Body of pancreas (tissue), 4 donors: Measurements from ENCODE around the gene CLEC10A. TPM values are rescaled to one million over a fixed set of nuclear protein-coding genes. Genes with fewer than 3 reads are reported as not detected.

Experiments
- ATAC-seq: fragments of 150-250 bp; one replicate; pipeline ENCODE4 v1.9.1; 2016
- DNase-seq, 4 donors: peaks; one replicate each; pipeline ENCODE4 v3.0.0-alpha.2; 2019
- H3K27ac ChIP-seq, 4 donors: fragments of 200-600 bp; sonication (generic); 1 replicate in 3 of 4; 2 replicates in 1 of 4; pipeline versions ENCODE4 v1.5.1 to v1.6.1; 2016 to 2019; ENCODE audit warnings: mild to moderate bottlenecking in 1 of 4, mixed read lengths in 1 of 4, moderate library complexity in 1 of 4
- H3K27me3 ChIP-seq, 2 donors: fragments of 200-600 bp; sonication (generic); one replicate each; pipeline ENCODE4 v1.6.0; 2016; ENCODE audit warnings: mild to moderate bottlenecking in 1 of 2
- H3K36me3 ChIP-seq, 2 donors: fragments of 200-600 bp; sonication (generic); replicated peaks in 1 of 2; 2 replicates each; pipeline ENCODE4 v1.5.1; 2016; ENCODE audit warnings: low read depth in 2 of 2; ENCODE audit not compliant: insufficient read depth in 1 of 2
- H3K4me1 ChIP-seq: fragments of 200-600 bp; sonication (generic); one replicate; pipeline ENCODE4 v1.6.0; 2016
- H3K4me3 ChIP-seq, 2 donors: fragments of 200-600 bp; sonication (generic); 1 replicate in 1 of 2; 2 replicates in 1 of 2; pipeline ENCODE4 v1.5.1; 2016 to 2019
- H3K9me3 ChIP-seq, 3 donors: fragments of 200-600 bp; sonication (generic); 1 replicate in 2 of 3; 2 replicates in 1 of 3; pipeline ENCODE4 v1.5.1; 2016
- POLR2A ChIP-seq, 3 donors: fragments of 450-650 bp; IDR thresholded peaks; one replicate each; pipeline ENCODE4 v1.6.1; 2016; ENCODE audit warnings: antibody characterized with exemption in 3 of 3, mild to moderate bottlenecking in 2 of 3
- WGBS, 2 donors: methylation state at CpG; one replicate each; pipeline ENCODE4 v1.1.5; 2017; 5-methylcytosine and 5-hydroxymethylcytosine counted together
- intact Hi-C: fragments of 100-400 bp; cut with DNase I; formaldehyde crosslinking; loops from one replicate; pipeline ENCODE4 v1.15.1; 2023
- total RNA-seq, 2 donors: library from RNA; depleted of rRNA; stranded (reverse); fragments of >200 nt; gene quantifications; one replicate each; pipeline ENCODE4 v1.1.0, GENCODE V29; 2016
- TF ChIP-seq, protein P1 (sequence below), 7 experiments: fragments of 450-650 bp in 4 of 7; fragments of 200-600 bp in 3 of 7; sonication (generic) in 3 of 7; IDR thresholded peaks; one replicate each; pipeline ENCODE4 v1.5.1; 2016 to 2019; ENCODE audit warnings: antibody characterized with exemption in 7 of 7

The CLEC10A gene
- total RNA-seq, 2 donors from 2014 or later = 0.33 to 1.0 TPM

DNA sequence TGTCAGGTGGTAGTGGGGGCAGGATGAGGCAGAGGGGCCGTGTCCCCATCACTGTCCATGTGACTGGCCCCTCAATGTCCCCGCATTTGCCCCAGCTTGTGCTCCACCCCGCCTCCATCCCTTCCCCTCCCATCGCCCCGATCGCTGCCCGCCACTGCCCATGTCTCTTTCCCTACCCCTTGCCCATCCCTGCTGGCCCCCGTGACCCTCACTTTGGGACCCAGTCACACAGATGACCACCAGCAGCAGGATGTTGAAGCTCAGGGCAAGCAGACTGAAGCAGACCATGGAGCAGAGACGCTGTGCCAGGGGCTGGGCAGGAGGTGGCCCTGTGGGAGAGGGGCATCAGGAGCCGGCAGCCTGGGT, 28.5 kb upstream of the CLEC10A start:
- WGBS, 2 donors = 75 to 87% methylated on average over 9 to 10 of the region's 10 CpGs
- no peaks in the 10 kb centered on the region for H3K9me3 ChIP-seq
- H3K27ac ChIP-seq = no peak overlapping the region
- no peak for ATAC-seq
- H3K4me3 ChIP-seq = no peak overlapping the region
- intact Hi-C loops = no loop called here
- no peaks in the 10 kb centered on the region for H3K4me1 ChIP-seq
- H3K36me3 ChIP-seq = no peaks in the 10 kb centered on the region
- TF ChIP-seq, protein P1, sequence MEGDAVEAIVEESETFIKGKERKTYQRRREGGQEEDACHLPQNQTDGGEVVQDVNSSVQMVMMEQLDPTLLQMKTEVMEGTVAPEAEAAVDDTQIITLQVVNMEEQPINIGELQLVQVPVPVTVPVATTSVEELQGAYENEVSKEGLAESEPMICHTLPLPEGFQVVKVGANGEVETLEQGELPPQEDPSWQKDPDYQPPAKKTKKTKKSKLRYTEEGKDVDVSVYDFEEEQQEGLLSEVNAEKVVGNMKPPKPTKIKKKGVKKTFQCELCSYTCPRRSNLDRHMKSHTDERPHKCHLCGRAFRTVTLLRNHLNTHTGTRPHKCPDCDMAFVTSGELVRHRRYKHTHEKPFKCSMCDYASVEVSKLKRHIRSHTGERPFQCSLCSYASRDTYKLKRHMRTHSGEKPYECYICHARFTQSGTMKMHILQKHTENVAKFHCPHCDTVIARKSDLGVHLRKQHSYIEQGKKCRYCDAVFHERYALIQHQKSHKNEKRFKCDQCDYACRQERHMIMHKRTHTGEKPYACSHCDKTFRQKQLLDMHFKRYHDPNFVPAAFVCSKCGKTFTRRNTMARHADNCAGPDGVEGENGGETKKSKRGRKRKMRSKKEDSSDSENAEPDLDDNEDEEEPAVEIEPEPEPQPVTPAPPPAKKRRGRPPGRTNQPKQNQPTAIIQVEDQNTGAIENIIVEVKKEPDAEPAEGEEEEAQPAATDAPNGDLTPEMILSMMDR (IDR thresholded peaks at IDR 0.05) = no peak
- TF ChIP-seq POLR2A (IDR thresholded peaks at IDR 0.05) = no peak
- DNase-seq = no peak
- H3K27me3 ChIP-seq = no peaks in the 10 kb centered on the region

DNA sequence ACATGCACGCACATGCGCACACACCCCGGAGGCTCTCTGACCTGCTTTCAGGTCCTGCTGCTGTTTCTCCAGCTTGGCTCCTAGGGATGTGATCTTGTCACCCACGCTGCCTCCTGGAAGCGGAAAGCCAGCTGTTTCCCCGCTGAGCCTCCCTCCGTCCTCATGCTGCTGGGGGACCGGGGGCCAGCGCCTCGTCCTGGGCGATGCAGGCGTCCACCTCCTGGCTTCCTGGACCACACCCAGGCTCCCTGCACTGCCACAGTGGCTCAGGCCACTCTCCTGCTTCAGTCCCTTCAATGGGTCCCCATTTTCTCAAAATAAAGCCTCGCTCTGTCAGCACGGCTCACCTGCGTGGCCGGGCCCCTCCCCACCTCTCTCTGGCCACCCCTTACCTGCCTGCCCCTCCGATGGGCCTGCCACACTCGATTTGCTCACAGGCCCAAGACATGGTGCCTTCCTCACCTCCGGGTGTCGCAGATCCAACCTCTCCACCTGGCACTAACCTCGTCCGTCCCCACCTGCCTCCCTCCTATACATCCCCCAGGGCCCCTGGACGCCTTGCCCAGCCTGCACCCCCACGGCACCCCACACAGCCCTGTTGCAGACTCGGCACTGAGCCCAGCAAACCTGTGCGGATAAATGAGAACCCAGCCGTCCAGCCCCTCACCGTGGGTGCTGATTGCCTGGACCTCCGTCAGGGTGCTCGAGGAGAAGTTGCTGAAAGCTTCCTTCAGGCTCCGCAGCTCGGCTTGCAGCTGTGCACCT, 27.9 kb upstream of the CLEC10A start:
- no peaks in the 10 kb centered on the region for H3K9me3 ChIP-seq
- H3K36me3 ChIP-seq = no peaks in the 10 kb centered on the region
- WGBS, 2 donors = 68% methylated on average over 26 to 31 of the region's 32 CpGs
- H3K4me1 ChIP-seq = no peaks in the 10 kb centered on the region
- intact Hi-C loops = no loop called here
- DNase-seq (no peak), ATAC-seq (no peak)
- no peaks in the 10 kb centered on the region for H3K27me3 ChIP-seq
- no peak overlapping the region for H3K27ac ChIP-seq
- TF ChIP-seq POLR2A (IDR thresholded peaks at IDR 0.05) = no peak
- TF ChIP-seq, protein P1 (IDR thresholded peaks at IDR 0.05) = no peak
- H3K4me3 ChIP-seq = no peak overlapping the region

DNA sequence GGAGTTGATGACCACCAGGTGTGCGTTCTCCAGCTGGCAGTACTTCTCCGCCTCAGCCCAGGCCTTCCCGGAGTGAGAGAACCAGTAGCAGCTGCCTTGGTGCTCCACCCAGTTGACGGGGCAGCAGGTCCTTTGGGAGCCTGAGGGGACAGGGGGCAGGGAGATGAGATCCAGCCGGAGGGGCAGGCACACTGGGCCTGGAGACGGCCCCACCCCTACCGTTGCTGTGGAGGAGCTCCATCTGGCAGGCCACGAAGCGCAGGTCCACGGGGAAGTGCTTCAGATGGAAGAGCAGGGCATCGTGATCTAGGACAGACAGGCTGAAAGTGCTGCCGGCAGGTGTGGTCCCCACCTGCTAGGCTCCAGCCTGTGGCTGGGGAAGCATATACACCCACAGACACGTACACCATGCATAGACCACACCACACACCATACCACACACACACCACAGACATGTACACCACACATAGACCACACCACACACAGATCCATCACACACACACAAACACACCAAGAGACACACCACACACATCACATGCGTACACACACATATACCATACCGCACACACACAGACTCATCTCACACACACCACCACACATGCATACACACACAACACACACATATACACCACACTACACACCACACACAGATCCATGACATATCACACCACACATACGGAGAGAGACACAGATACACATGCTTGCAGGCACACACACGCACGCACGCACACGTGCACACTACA, 27.1 kb upstream of the CLEC10A start:
- TF ChIP-seq POLR2A (IDR thresholded peaks at IDR 0.05) = no peak
- TF ChIP-seq, protein P1 (IDR thresholded peaks at IDR 0.05) = no peak
- Histone ChIP-seq H3K27ac (no peak overlapping the region), H3K9me3 (no peaks in the 10 kb centered on the region), H3K4me3 (no peak overlapping the region), H3K27me3 (no peaks in the 10 kb centered on the region), H3K4me1 (no peaks in the 10 kb centered on the region), H3K36me3 (no peaks in the 10 kb centered on the region)
- intact Hi-C loops = no loop called here
- 64 to 70% methylated on average over 11 to 20 of the region's 20 CpGs for WGBS, 2 donors
- ATAC-seq (no peak), DNase-seq (no peak)

DNA sequence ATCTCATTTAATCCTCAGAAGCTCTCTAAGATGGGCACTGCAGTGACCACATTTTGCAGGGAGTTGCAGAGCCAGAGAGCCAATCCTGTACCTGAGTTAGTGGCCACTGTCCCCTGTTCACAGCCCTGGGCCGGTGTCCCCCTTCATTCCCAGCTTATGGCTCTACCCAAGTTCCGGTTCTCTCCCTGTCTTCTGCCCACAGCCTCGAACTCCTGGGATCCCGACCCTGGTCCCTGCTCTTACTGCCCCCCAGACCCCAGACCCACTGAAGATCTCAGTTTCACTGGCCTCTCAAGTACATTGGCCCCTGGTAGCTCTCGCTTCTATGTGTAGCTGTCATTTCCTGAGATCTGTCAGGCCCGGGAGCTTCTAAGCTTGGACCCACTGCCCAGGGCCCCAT, 22.4 kb upstream of the CLEC10A start:
- no peaks in the 10 kb centered on the region for H3K36me3 ChIP-seq
- H3K27me3 ChIP-seq = peaks cover 0 to 5% of the 10 kb centered on the region in 2 donors
- H3K9me3 ChIP-seq = no peaks in the 10 kb centered on the region
- TF ChIP-seq, protein P1 (IDR thresholded peaks at IDR 0.05) = no peak
- TF ChIP-seq POLR2A (IDR thresholded peaks at IDR 0.05) = no peak
- H3K4me3 ChIP-seq = no peak overlapping the region
- DNase-seq (no peak), ATAC-seq (no peak)
- intact Hi-C loops = no loop called here
- H3K27ac ChIP-seq = no peak overlapping the region
- H3K4me1 ChIP-seq = no peaks in the 10 kb centered on the region
- WGBS, 2 donors = 59 to 66% methylated on average over 5 to 6 of the region's 6 CpGs
